ENCODE measurements around the gene KCNIP1. TPM values are rescaled to one million over a fixed set of nuclear protein-coding genes. Genes with fewer than 3 reads are reported as not detected.

The KCNIP1 gene
- total and polyA plus RNA-seq, 2 of the 13 experiments (the other 11 are each of a cell fraction or from before 2014, with no cell fraction given), result not detected

GRCh38 chr5:170528976-170529375, 25.2 kb downstream of the KCNIP1 start:
- H3K4me1 ChIP-seq (ENCODE audit: insufficient read depth, low read length), result no peaks in the 10 kb centered on the region
- no peak overlapping the region for H3K4me3 ChIP-seq (replicated peaks in 1 of 3; ENCODE audit: insufficient read depth in 1 of 3, low read depth in 2 of 3, low read length in 3 of 3)
- H3K4me2 ChIP-seq (ENCODE audit: low read depth, low read length), result no peak overlapping the region
- no peak overlapping the region for H3K27ac ChIP-seq (ENCODE audit: extremely low read length, insufficient read depth, low read length)
- ATAC-seq, result no peak
- intact Hi-C loops (cut with micrococcal nuclease; ENCODE audit: unreplicated experiment) (no loop called here), in situ Hi-C loops (cut with HindIII; ENCODE audit: extremely low pct_ligation_motif_present, low pct_unique_long_range_greater_than_20kb) (no loop called here)
- no peak for FAIRE-seq
- peaks cover 0 to 5% of the 10 kb centered on the region in 2 experiments; a peak in 2 of 5 replicates for H3K27me3 ChIP-seq (ENCODE audit: control insufficient read depth in 1 of 2, insufficient read depth in 2 of 2, low read length in 2 of 2)
- H3K9me3 ChIP-seq (ENCODE audit: low read length), result no peaks in the 10 kb centered on the region
- 0% methylated on average over 1 of the region's 1 CpG for WGBS (ENCODE audit: low lambda C conversion rate)
- H3K79me2 ChIP-seq (ENCODE audit: insufficient read depth, low read length), result no peaks in the 10 kb centered on the region
- ChIA-PET POLR2A (no interaction called here), CTCF (ENCODE audit: low intra/inter-chr PET ratio, low total read pairs) (no interaction called here)
- no peak for DNase-seq (ENCODE audit: low spot score)
- H3K9ac ChIP-seq (ENCODE audit: insufficient read depth, low read depth, low read length), result no peak overlapping the region
- H2AFZ ChIP-seq (ENCODE audit: low read length), result no peak overlapping the region
- TF ChIP-seq MAF1 (CRISPR knock-in tag; IDR thresholded peaks at IDR 0.05; ENCODE audit: borderline replicate concordance) (no peak), TEF (CRISPR knock-in tag; IDR thresholded peaks at IDR 0.05) (no peak), PTBP1 (IDR thresholded peaks at IDR 0.05; ENCODE audit: low read depth, low read length, poor library complexity, severe bottlenecking) (no peak), ZSCAN9 (CRISPR knock-in tag; IDR thresholded peaks at IDR 0.05; ENCODE audit: borderline replicate concordance) (no peak), ZFP62 (CRISPR knock-in tag; IDR thresholded peaks at IDR 0.05) (no peak), PCBP2 (optimal IDR thresholded peaks at IDR 0.05; ENCODE audit: low read depth, low read length, poor library complexity, severe bottlenecking) (no peak), ZNF564 (CRISPR knock-in tag; IDR thresholded peaks at IDR 0.05) (no peak), SIN3B (IDR thresholded peaks at IDR 0.05; ENCODE audit: low read length) (no peak), HES4 (CRISPR knock-in tag; IDR thresholded peaks at IDR 0.05; ENCODE audit: borderline replicate concordance) (no peak), ZNF574 (CRISPR knock-in tag; IDR thresholded peaks at IDR 0.05) (no peak), FOSL1 (CRISPR knock-in tag; IDR thresholded peaks at IDR 0.05; ENCODE audit: borderline replicate concordance) (no peak), CSRNP2 (CRISPR knock-in tag; conservative IDR thresholded peaks at IDR 0.05; ENCODE audit: low read depth) (no peak), HNF4G (IDR thresholded peaks at IDR 0.05; ENCODE audit: borderline replicate concordance, low read depth, low read length) (no peak), HNF4G (CRISPR knock-in tag; IDR thresholded peaks at IDR 0.05; ENCODE audit: borderline replicate concordance, low read depth) (no peak), FOXM1 (CRISPR knock-in tag; IDR thresholded peaks at IDR 0.05) (no peak), KLF15 (CRISPR knock-in tag; IDR thresholded peaks at IDR 0.05; ENCODE audit: borderline replicate concordance) (no peak)
- no peaks in the 10 kb centered on the region for H3K36me3 ChIP-seq (replicated peaks in 1 of 2; ENCODE audit: control insufficient read depth in 1 of 2, insufficient read depth in 2 of 2, low read length in 2 of 2)
- no TSS peak for BruUV-seq (replicated peaks)
- no peaks in the 10 kb centered on the region for H4K20me1 ChIP-seq (ENCODE audit: insufficient read depth, low read length)

Measured in HepG2 (cell line).